Duodenal mucosa (tissue), 2 donors: Measurements from ENCODE around the gene HTRA3.

Experiments
- H3K27ac ChIP-seq: one replicate; pipeline ENCODE4 v1.7.0; 2013; ENCODE audit warnings: low read depth, low read length
- H3K27me3 ChIP-seq, 2 donors: one replicate each; pipeline ENCODE4 v1.7.0; 2013; ENCODE audit warnings: low read length in 2 of 2, control low read depth in 1 of 2; ENCODE audit not compliant: insufficient read depth in 2 of 2, control insufficient read depth in 1 of 2
- H3K36me3 ChIP-seq, 2 donors: one replicate each; pipeline ENCODE4 v1.7.0; 2013; ENCODE audit warnings: low read length in 2 of 2, control low read depth in 1 of 2; ENCODE audit not compliant: insufficient read depth in 2 of 2, control insufficient read depth in 1 of 2
- H3K4me1 ChIP-seq, 2 donors: one replicate each; pipeline ENCODE4 v1.7.0; 2013; ENCODE audit warnings: low read length in 2 of 2, control low read depth in 1 of 2; ENCODE audit not compliant: insufficient read depth in 2 of 2, control insufficient read depth in 1 of 2
- H3K4me3 ChIP-seq, 2 donors: one replicate each; pipeline ENCODE4 v1.7.0; 2013; ENCODE audit warnings: low read length in 2 of 2, low read depth in 1 of 2
- H3K9ac ChIP-seq, 2 donors: one replicate each; pipeline ENCODE4 v1.7.0; 2013; ENCODE audit warnings: low read length in 2 of 2, low read depth in 1 of 2
- H3K9me3 ChIP-seq, 2 donors: one replicate each; pipeline ENCODE4 v1.7.0; 2013; ENCODE audit warnings: low read length in 2 of 2, control low read depth in 1 of 2; ENCODE audit not compliant: control insufficient read depth in 1 of 2

Gene HTRA3

GRCh38 chr4:8227201-8227770, 42.3 kb upstream of the HTRA3 start:
- H3K4me1 ChIP-seq: peaks cover 14 to 16% of the 10 kb centered on the region in 2 donors
- H3K27me3 ChIP-seq: no peaks in the 10 kb centered on the region
- peaks cover 0 to 12% of the 10 kb centered on the region in 2 donors for H3K36me3 ChIP-seq
- H3K9ac ChIP-seq: no peak overlapping the region
- H3K9me3 ChIP-seq: no peaks in the 10 kb centered on the region
- H3K4me3 ChIP-seq: no peak overlapping the region
- no peak overlapping the region for H3K27ac ChIP-seq

- Histone ChIP-seq H3K9me3 (no peaks in the 10 kb centered on the region), H3K27ac (no peak overlapping the region), H3K4me3 (no peak overlapping the region), H3K27me3 (no peaks in the 10 kb centered on the region), H3K4me1 (peaks cover 14 to 16% of the 10 kb centered on the region in 2 donors), H3K36me3 (peaks cover 0 to 12% of the 10 kb centered on the region in 2 donors), H3K9ac (no peak overlapping the region)
These were observed 41.7 kb upstream of the HTRA3 start for GRCh38 chr4:8227771-8228318.

- no peak overlapping the region for H3K9ac ChIP-seq
- H3K27ac ChIP-seq: no peak overlapping the region
- no peak overlapping the region for H3K4me3 ChIP-seq
- peaks cover 3 to 14% of the 10 kb centered on the region in 2 donors for H3K36me3 ChIP-seq
- H3K4me1 ChIP-seq: peaks cover 14 to 16% of the 10 kb centered on the region in 2 donors
- no peaks in the 10 kb centered on the region for H3K9me3 ChIP-seq
- no peaks in the 10 kb centered on the region for H3K27me3 ChIP-seq
These were observed 41.0 kb upstream of the HTRA3 start for GRCh38 chr4:8228319-8229250.

GRCh38 chr4:8229331-8229975, 40.1 kb upstream of the HTRA3 start:
- Histone ChIP-seq H3K9me3 (no peaks in the 10 kb centered on the region), H3K4me3 (no peak overlapping the region), H3K27me3 (no peaks in the 10 kb centered on the region), H3K9ac (no peak overlapping the region), H3K27ac (no peak overlapping the region), H3K4me1 (peaks cover 14 to 16% of the 10 kb centered on the region in 2 donors), H3K36me3 (peaks cover 5 to 16% of the 10 kb centered on the region in 2 donors)

- Histone ChIP-seq H3K36me3 (peaks cover 5 to 19% of the 10 kb centered on the region in 2 donors), H3K9ac (no peak overlapping the region), H3K27me3 (no peaks in the 10 kb centered on the region), H3K27ac (no peak overlapping the region), H3K4me3 (no peak overlapping the region), H3K9me3 (no peaks in the 10 kb centered on the region), H3K4me1 (peaks cover 14 to 16% of the 10 kb centered on the region in 2 donors)
These were observed 39.5 kb upstream of the HTRA3 start for GRCh38 chr4:8230033-8230432.

GRCh38 chr4:8230891-8231290, 38.7 kb upstream of the HTRA3 start:
- Histone ChIP-seq H3K36me3 (peaks cover 5 to 19% of the 10 kb centered on the region in 2 donors), H3K4me1 (peaks cover 14 to 16% of the 10 kb centered on the region in 2 donors), H3K9me3 (no peaks in the 10 kb centered on the region), H3K4me3 (no peak overlapping the region), H3K27ac (no peak overlapping the region), H3K9ac (no peak overlapping the region), H3K27me3 (no peaks in the 10 kb centered on the region)

- no peaks in the 10 kb centered on the region for H3K9me3 ChIP-seq
- peaks cover 5 to 19% of the 10 kb centered on the region in 2 donors for H3K36me3 ChIP-seq
- no peaks in the 10 kb centered on the region for H3K27me3 ChIP-seq
- peaks cover 14 to 16% of the 10 kb centered on the region in 2 donors for H3K4me1 ChIP-seq
- H3K4me3 ChIP-seq: no peak overlapping the region
- no peak overlapping the region for H3K27ac ChIP-seq
- H3K9ac ChIP-seq: no peak overlapping the region
These were observed 38.0 kb upstream of the HTRA3 start for GRCh38 chr4:8231551-8232049.

- H3K9ac ChIP-seq: no peak overlapping the region
- H3K9me3 ChIP-seq: no peaks in the 10 kb centered on the region
- H3K27me3 ChIP-seq: no peaks in the 10 kb centered on the region
- no peak overlapping the region for H3K4me3 ChIP-seq
- H3K27ac ChIP-seq: no peak overlapping the region
- H3K36me3 ChIP-seq: peaks cover 5 to 19% of the 10 kb centered on the region in 2 donors
- peaks cover 14 to 16% of the 10 kb centered on the region in 2 donors for H3K4me1 ChIP-seq
These were observed 36.8 kb upstream of the HTRA3 start for GRCh38 chr4:8232748-8233147.

GRCh38 chr4:8233672-8234484, 35.7 kb upstream of the HTRA3 start:
- peaks cover 3 to 11% of the 10 kb centered on the region in 2 donors for H3K4me1 ChIP-seq
- no peaks in the 10 kb centered on the region for H3K27me3 ChIP-seq
- H3K9me3 ChIP-seq: no peaks in the 10 kb centered on the region
- H3K4me3 ChIP-seq: no peak overlapping the region
- H3K27ac ChIP-seq: no peak overlapping the region
- no peak overlapping the region for H3K9ac ChIP-seq
- peaks cover 5 to 19% of the 10 kb centered on the region in 2 donors for H3K36me3 ChIP-seq
